ENCODE data around the gene FSIP1.

Gene FSIP1

GRCh38 chr15:39786447-39787056 lies 3.9 kb upstream of the FSIP1 start:
- H4K91ac ChIP-seq (ENCODE audit: low read depth, low read length) = no peak overlapping the region
- no peak overlapping the region for H3K9ac ChIP-seq (ENCODE audit: low read length)
- H3K4me3 ChIP-seq (ENCODE audit: low read depth, low read length) = no peak overlapping the region
- H3K36me3 ChIP-seq (ENCODE audit: control insufficient read depth in 1 of 2, insufficient read depth in 2 of 2, low read length in 2 of 2) = no peaks in the 10 kb centered on the region
- H2AFZ ChIP-seq (ENCODE audit: insufficient read depth, low read length, poor library complexity) = no peak overlapping the region
- no peaks in the 10 kb centered on the region for H3K79me2 ChIP-seq (ENCODE audit: control insufficient read depth, insufficient read depth, low read length, poor library complexity)
- no peak overlapping the region for H3K14ac ChIP-seq (ENCODE audit: low read length)
- H3K9me3 ChIP-seq (ENCODE audit: insufficient read depth, low read depth, low read length) = no peaks in the 10 kb centered on the region
- H3K18ac ChIP-seq (ENCODE audit: low read length) = no peak overlapping the region
- no peak overlapping the region for H3K4ac ChIP-seq (ENCODE audit: low read depth, low read length)
- no peak overlapping the region for H4K12ac ChIP-seq (ENCODE audit: low read depth, low read length)
- no peak overlapping the region for H4K8ac ChIP-seq (ENCODE audit: low read depth, low read length)
- H3K23ac ChIP-seq (ENCODE audit: low read length) = no peak overlapping the region
- H2BK120ac ChIP-seq (ENCODE audit: insufficient read depth, low read length, poor library complexity) = no peak overlapping the region
- no CpG with 5 or more reads among the region's 5 CpGs for WGBS (ENCODE audit: extremely low coverage, insufficient coverage, insufficient read length)
- H2AK5ac ChIP-seq (ENCODE audit: low read length) = no peak overlapping the region
- DNase-seq = peak; percentile 23 to 75
- no peak overlapping the region for H3K27ac ChIP-seq (ENCODE audit: low read depth, low read length)
- H3K27me3 ChIP-seq (ENCODE audit: insufficient read depth, low read length) = no peaks in the 10 kb centered on the region
- peaks cover 3 to 8% of the 10 kb centered on the region in 2 experiments for H3K4me1 ChIP-seq (ENCODE audit: control insufficient read depth in 1 of 2, insufficient read depth in 2 of 2, low read length in 2 of 2)
- no peak overlapping the region for H2BK5ac ChIP-seq (ENCODE audit: low read depth, low read length, poor library complexity)
- no peak overlapping the region for H3K4me2 ChIP-seq (ENCODE audit: low read length)
- H3K79me1 ChIP-seq (ENCODE audit: low read length) = peaks cover 2% of the 10 kb centered on the region
- no peak overlapping the region for H2BK12ac ChIP-seq (ENCODE audit: low read length)

GRCh38 chr15:39785841-39786240 lies 3.2 kb upstream of the FSIP1 start:
- Histone ChIP-seq H3K23ac (ENCODE audit: low read length) (no peak overlapping the region), H3K4me1 (ENCODE audit: control insufficient read depth in 1 of 2, insufficient read depth in 2 of 2, low read length in 2 of 2) (peaks cover 3 to 8% of the 10 kb centered on the region in 2 experiments), H4K91ac (ENCODE audit: low read depth, low read length) (no peak overlapping the region), H4K8ac (ENCODE audit: low read depth, low read length) (no peak overlapping the region), H3K4me3 (ENCODE audit: low read depth, low read length) (no peak overlapping the region), H2BK12ac (ENCODE audit: low read length) (no peak overlapping the region), H3K27me3 (ENCODE audit: insufficient read depth, low read length) (no peaks in the 10 kb centered on the region), H2AFZ (ENCODE audit: insufficient read depth, low read length, poor library complexity) (no peak overlapping the region), H2AK5ac (ENCODE audit: low read length) (no peak overlapping the region), H3K14ac (ENCODE audit: low read length) (no peak overlapping the region), H3K18ac (ENCODE audit: low read length) (no peak overlapping the region), H3K9ac (ENCODE audit: low read length) (no peak overlapping the region), H3K36me3 (ENCODE audit: control insufficient read depth in 1 of 2, insufficient read depth in 2 of 2, low read length in 2 of 2) (no peaks in the 10 kb centered on the region), H2BK120ac (ENCODE audit: insufficient read depth, low read length, poor library complexity) (no peak overlapping the region), H2BK5ac (ENCODE audit: low read depth, low read length, poor library complexity) (no peak overlapping the region), H3K27ac (ENCODE audit: low read depth, low read length) (no peak overlapping the region), H3K4ac (ENCODE audit: low read depth, low read length) (no peak overlapping the region), H3K9me3 (ENCODE audit: insufficient read depth, low read depth, low read length) (no peaks in the 10 kb centered on the region), H3K4me2 (ENCODE audit: low read length) (no peak overlapping the region), H4K12ac (ENCODE audit: low read depth, low read length) (no peak overlapping the region), H3K79me1 (ENCODE audit: low read length) (peaks cover 2% of the 10 kb centered on the region), H3K79me2 (ENCODE audit: control insufficient read depth, insufficient read depth, low read length, poor library complexity) (no peaks in the 10 kb centered on the region)
- WGBS (ENCODE audit: extremely low coverage, insufficient coverage, insufficient read length) = no CpG with 5 or more reads among the region's 7 CpGs
- DNase-seq = no peak

- H3K4me1 ChIP-seq (ENCODE audit: control insufficient read depth in 1 of 2, insufficient read depth in 2 of 2, low read length in 2 of 2) = peaks cover 3 to 8% of the 10 kb centered on the region in 2 experiments
- H2BK120ac ChIP-seq (ENCODE audit: insufficient read depth, low read length, poor library complexity) = no peak overlapping the region
- WGBS (ENCODE audit: extremely low coverage, insufficient coverage, insufficient read length) = no CpG with 5 or more reads among the region's 10 CpGs
- no peak overlapping the region for H3K18ac ChIP-seq (ENCODE audit: low read length)
- no peak overlapping the region for H3K4me2 ChIP-seq (ENCODE audit: low read length)
- H2BK12ac ChIP-seq (ENCODE audit: low read length) = no peak overlapping the region
- DNase-seq = no peak
- H3K4me3 ChIP-seq (ENCODE audit: low read depth, low read length) = no peak overlapping the region
- no peak overlapping the region for H3K27ac ChIP-seq (ENCODE audit: low read depth, low read length)
- no peaks in the 10 kb centered on the region for H3K9me3 ChIP-seq (ENCODE audit: insufficient read depth, low read depth, low read length)
- H3K36me3 ChIP-seq (ENCODE audit: control insufficient read depth in 1 of 2, insufficient read depth in 2 of 2, low read length in 2 of 2) = no peaks in the 10 kb centered on the region
- H3K4ac ChIP-seq (ENCODE audit: low read depth, low read length) = no peak overlapping the region
- H2AK5ac ChIP-seq (ENCODE audit: low read length) = no peak overlapping the region
- no peak overlapping the region for H2BK5ac ChIP-seq (ENCODE audit: low read depth, low read length, poor library complexity)
- no peak overlapping the region for H3K14ac ChIP-seq (ENCODE audit: low read length)
- H3K79me2 ChIP-seq (ENCODE audit: control insufficient read depth, insufficient read depth, low read length, poor library complexity) = no peaks in the 10 kb centered on the region
- H4K91ac ChIP-seq (ENCODE audit: low read depth, low read length) = no peak overlapping the region
- no peak overlapping the region for H3K9ac ChIP-seq (ENCODE audit: low read length)
- H3K23ac ChIP-seq (ENCODE audit: low read length) = no peak overlapping the region
- no peaks in the 10 kb centered on the region for H3K27me3 ChIP-seq (ENCODE audit: insufficient read depth, low read length)
- H4K8ac ChIP-seq (ENCODE audit: low read depth, low read length) = no peak overlapping the region
- H2AFZ ChIP-seq (ENCODE audit: insufficient read depth, low read length, poor library complexity) = no peak overlapping the region
- H3K79me1 ChIP-seq (ENCODE audit: low read length) = peaks cover 2% of the 10 kb centered on the region
- no peak overlapping the region for H4K12ac ChIP-seq (ENCODE audit: low read depth, low read length)
Measured at GRCh38 chr15:39785139-39785538, 2.5 kb upstream of the FSIP1 start.

GRCh38 chr15:39784638-39785037 lies 2.0 kb upstream of the FSIP1 start:
- no peak overlapping the region for H3K4me3 ChIP-seq (ENCODE audit: low read depth, low read length)
- H2AFZ ChIP-seq (ENCODE audit: insufficient read depth, low read length, poor library complexity) = no peak overlapping the region
- H3K4me2 ChIP-seq (ENCODE audit: low read length) = no peak overlapping the region
- H3K14ac ChIP-seq (ENCODE audit: low read length) = no peak overlapping the region
- H3K79me1 ChIP-seq (ENCODE audit: low read length) = peaks cover 2% of the 10 kb centered on the region
- H3K27me3 ChIP-seq (ENCODE audit: insufficient read depth, low read length) = no peaks in the 10 kb centered on the region
- no peaks in the 10 kb centered on the region for H3K79me2 ChIP-seq (ENCODE audit: control insufficient read depth, insufficient read depth, low read length, poor library complexity)
- H3K9me3 ChIP-seq (ENCODE audit: insufficient read depth, low read depth, low read length) = no peaks in the 10 kb centered on the region
- H3K9ac ChIP-seq (ENCODE audit: low read length) = no peak overlapping the region
- H4K91ac ChIP-seq (ENCODE audit: low read depth, low read length) = no peak overlapping the region
- H3K18ac ChIP-seq (ENCODE audit: low read length) = no peak overlapping the region
- H3K4ac ChIP-seq (ENCODE audit: low read depth, low read length) = no peak overlapping the region
- DNase-seq = no peak
- no CpG with 5 or more reads among the region's 2 CpGs for WGBS (ENCODE audit: extremely low coverage, insufficient coverage, insufficient read length)
- H3K27ac ChIP-seq (ENCODE audit: low read depth, low read length) = no peak overlapping the region
- no peak overlapping the region for H2BK5ac ChIP-seq (ENCODE audit: low read depth, low read length, poor library complexity)
- H2BK12ac ChIP-seq (ENCODE audit: low read length) = no peak overlapping the region
- no peak overlapping the region for H4K8ac ChIP-seq (ENCODE audit: low read depth, low read length)
- H3K23ac ChIP-seq (ENCODE audit: low read length) = no peak overlapping the region
- H3K4me1 ChIP-seq (ENCODE audit: control insufficient read depth in 1 of 2, insufficient read depth in 2 of 2, low read length in 2 of 2) = peaks cover 3 to 8% of the 10 kb centered on the region in 2 experiments
- no peak overlapping the region for H2BK120ac ChIP-seq (ENCODE audit: insufficient read depth, low read length, poor library complexity)
- no peak overlapping the region for H4K12ac ChIP-seq (ENCODE audit: low read depth, low read length)
- no peaks in the 10 kb centered on the region for H3K36me3 ChIP-seq (ENCODE audit: control insufficient read depth in 1 of 2, insufficient read depth in 2 of 2, low read length in 2 of 2)
- H2AK5ac ChIP-seq (ENCODE audit: low read length) = no peak overlapping the region
